Tibial nerve (tissue), 4 donors: ENCODE measurements around the gene ICAM5. TPM values are rescaled to one million over a fixed set of nuclear protein-coding genes. Genes with fewer than 3 reads are reported as not detected.

Source experiments
- DNase-seq, 2 donors: peaks; one replicate each; pipeline ENCODE4 v3.0.0-alpha.2; 2019; ENCODE audit warnings: low spot score in 2 of 2
- H3K27ac ChIP-seq, 4 donors: fragments of 200-600 bp; sonication (generic) in 3 of 4; one replicate each; pipeline ENCODE4 v1.5.1; 2017 to 2019; ENCODE audit warnings: mild to moderate bottlenecking in 1 of 4
- H3K27me3 ChIP-seq, 2 donors: fragments of 200-600 bp; sonication (generic) in 1 of 2; one replicate each; pipeline versions ENCODE4 v1.5.1 to v1.6.0; 2017 to 2019
- H3K36me3 ChIP-seq, 3 donors: fragments of 200-600 bp; sonication (generic); one replicate each; pipeline ENCODE4 v1.5.1; 2018 to 2019
- H3K4me1 ChIP-seq, 4 donors: fragments of 200-600 bp; sonication (generic) in 3 of 4; one replicate each; pipeline ENCODE4 v1.5.1; 2017 to 2019
- H3K4me3 ChIP-seq, 4 donors: fragments of 200-600 bp; sonication (generic) in 3 of 4; one replicate each; pipeline ENCODE4 v1.5.1; 2017 to 2019; ENCODE audit warnings: mild to moderate bottlenecking in 1 of 4, moderate library complexity in 1 of 4
- H3K9me3 ChIP-seq, 4 donors: fragments of 200-600 bp; sonication (generic) in 3 of 4; one replicate each; pipeline ENCODE4 v1.5.1; 2017 to 2019
- CTCF ChIP-seq, 5 experiments: fragments of 200-600 bp in 3 of 5; fragments of 450-650 bp in 2 of 5; sonication (generic) in 3 of 5; IDR thresholded peaks; one replicate each; pipeline ENCODE4 v1.5.1; 2016 to 2019; ENCODE audit warnings: antibody characterized with exemption in 5 of 5, mild to moderate bottlenecking in 3 of 5, moderate library complexity in 2 of 5
- EP300 ChIP-seq, 2 donors: sonication (generic); formaldehyde crosslinking; IDR thresholded peaks; one replicate each; pipeline ENCODE4 v1.6.1; 2017; ENCODE audit warnings: antibody characterized with exemption in 2 of 2, mild to moderate bottlenecking in 1 of 2
- POLR2A ChIP-seq, 2 donors: fragments of 450-650 bp; IDR thresholded peaks; one replicate each; pipeline ENCODE4 v1.6.1; 2017; ENCODE audit warnings: antibody characterized with exemption in 2 of 2, mild to moderate bottlenecking in 2 of 2, moderate library complexity in 2 of 2
- whole genome bisulfite sequencing, 2 donors: methylation state at CpG; one replicate each; pipeline ENCODE4 v1.1.5; 2018; 5-methylcytosine and 5-hydroxymethylcytosine counted together
- small RNA-seq: library from RNA; depleted of rRNA; stranded (forward); fragments of <200 nt; gene quantifications from one replicate; pipeline ENCODE3, GENCODE V24; 2016
- total RNA-seq, 4 donors: library from RNA; depleted of rRNA; stranded (reverse); fragments of >200 nt; gene quantifications; one replicate each; pipeline ENCODE4 v1.1.0, GENCODE V29; 2016

ICAM5 gene
- total RNA-seq, 4 donors from 2014 or later, result 0.21 to 2.7 (median 0.93) TPM

- no peaks in the 10 kb centered on the region for H3K9me3 ChIP-seq
- DNase-seq, result no peak
- peaks cover 0 to 13% (median 2%) of the 10 kb centered on the region in 4 donors for H3K4me1 ChIP-seq
- no peaks in the 10 kb centered on the region for H3K36me3 ChIP-seq
- H3K27ac ChIP-seq, result peak overlapping the region in 1 of 4 donors; percentile 65
- no peaks in the 10 kb centered on the region for H3K27me3 ChIP-seq
- peak overlapping the region in 1 of 4 donors; percentile 33 for H3K4me3 ChIP-seq
- 75 to 80% methylated on average over 6 of the region's 6 CpGs for whole genome bisulfite sequencing, 2 donors
- no peak for TF ChIP-seq CTCF (IDR thresholded peaks at IDR 0.05)
- no peak for TF ChIP-seq EP300 (IDR thresholded peaks at IDR 0.05)
- TF ChIP-seq POLR2A (IDR thresholded peaks at IDR 0.05), result no peak
Observed at GRCh38 chr19:10338940-10339339, 49.2 kb downstream of the ICAM5 start.

- Histone ChIP-seq H3K27me3 (no peaks in the 10 kb centered on the region), H3K4me3 (peak within 1 kb of the TSS in 1 of 4 donors; percentile 33), H3K4me1 (peaks cover 0 to 8% (median under 1%) of the 10 kb centered on the region in 4 donors), H3K9me3 (no peaks in the 10 kb centered on the region), H3K27ac (peak within 1 kb of the TSS in 1 of 4 donors; percentile 65), H3K36me3 (no peaks in the 10 kb centered on the region)
- no peak for DNase-seq
- TF ChIP-seq POLR2A (IDR thresholded peaks at IDR 0.05) (no peak), CTCF (IDR thresholded peaks at IDR 0.05) (no peak), EP300 (IDR thresholded peaks at IDR 0.05) (no peak)
- 60 to 77% methylated on average over 14 of the region's 14 CpGs for WGBS, 2 donors
Observed at GRCh38 chr19:10339380-10339960, 49.7 kb downstream of the ICAM5 start, which contains the start of gene ICAM3. Gene ICAM3, minus strand, starts transcription at chr19:10339624. Its CDS starts 10 bp downstream, at chr19:10339614.

GRCh38 chr19:10339977-10340376 is 50.2 kb downstream of the ICAM5 start:
- H3K36me3 ChIP-seq, result no peaks in the 10 kb centered on the region
- H3K4me3 ChIP-seq, result no peak overlapping the region
- 81 to 86% methylated on average over 5 of the region's 5 CpGs for WGBS, 2 donors

GRCh38 chr19:10343495-10343894 is 53.7 kb downstream of the ICAM5 start:
- no peak for TF ChIP-seq POLR2A (IDR thresholded peaks at IDR 0.05)
- TF ChIP-seq CTCF (IDR thresholded peaks at IDR 0.05), result no peak
- TF ChIP-seq EP300 (IDR thresholded peaks at IDR 0.05), result no peak
- H3K9me3 ChIP-seq, result no peaks in the 10 kb centered on the region
- no peaks in the 10 kb centered on the region for H3K27me3 ChIP-seq
- no peaks in the 10 kb centered on the region for H3K36me3 ChIP-seq
- no peak overlapping the region for H3K27ac ChIP-seq
- WGBS, 2 donors, result 69 to 81% methylated on average over 2 of the region's 2 CpGs
- no peak for DNase-seq
- no peak overlapping the region for H3K4me3 ChIP-seq
- no peaks in the 10 kb centered on the region for H3K4me1 ChIP-seq

More at GRCh38 chr19:10339977-10340376, 50.2 kb downstream of the ICAM5 start:
- no peak for TF ChIP-seq POLR2A (IDR thresholded peaks at IDR 0.05)
- TF ChIP-seq EP300 (IDR thresholded peaks at IDR 0.05), result no peak
- TF ChIP-seq CTCF (IDR thresholded peaks at IDR 0.05), result no peak
- H3K27ac ChIP-seq, result no peak overlapping the region
- H3K9me3 ChIP-seq, result no peaks in the 10 kb centered on the region
- no peaks in the 10 kb centered on the region for H3K27me3 ChIP-seq
- no peak for DNase-seq
- peaks cover 0 to 7% (median 0%) of the 10 kb centered on the region in 4 donors for H3K4me1 ChIP-seq

GRCh38 chr19:10344780-10345179 is 55.0 kb downstream of the ICAM5 start:
- H3K9me3 ChIP-seq, result no peaks in the 10 kb centered on the region
- TF ChIP-seq EP300 (IDR thresholded peaks at IDR 0.05), result no peak
- 84 to 87% methylated on average over 10 of the region's 10 CpGs for WGBS, 2 donors
- DNase-seq, result no peak
- no peak overlapping the region for H3K4me3 ChIP-seq
- no peaks in the 10 kb centered on the region for H3K27me3 ChIP-seq
- no peak overlapping the region for H3K27ac ChIP-seq
- H3K4me1 ChIP-seq, result no peaks in the 10 kb centered on the region
- peaks cover 0 to 12% (median 0%) of the 10 kb centered on the region in 3 donors for H3K36me3 ChIP-seq

Small RNAs within 50 kb of the gene (small RNA-seq; reads per million reads assigned to genes)
- gene AC011511.1 (not detected), gene AC011511.4 (not detected)

Other genes with a start within 250 kb of the ICAM5 start
- 10 to 100 TPM; 25.1 to 58.6 (median 43.4) TPM for gene SHFL, start 203.6 kb upstream of the ICAM5 start, total RNA-seq
- gene ANGPTL6, start 187.3 kb upstream of the ICAM5 start, total RNA-seq, result under 1 TPM in 3 of 4 donors, not detected in 1; 0.21 to 0.60 (median 0.22) TPM
- 10 to 100 TPM; 25.7 to 45.3 (median 35.8) TPM for gene PPAN, start 183.6 kb upstream of the ICAM5 start, total RNA-seq
- 10 to 100 TPM in 1 of 4 donors, 1 to 10 TPM in 3; 2.1 to 19.5 (median 4.2) TPM for gene P2RY11, start 178.3 kb upstream of the ICAM5 start, total RNA-seq
- gene EIF3G, start 170.1 kb upstream of the ICAM5 start, total RNA-seq, result 100 to 1,000 TPM; 263 to 326 (median 290) TPM
- 10 to 100 TPM; 48.2 to 72.9 (median 55.2) TPM for gene DNMT1, start 95.0 kb upstream of the ICAM5 start, total RNA-seq
- gene S1PR2, start 58.6 kb upstream of the ICAM5 start, total RNA-seq, result 10 to 100 TPM; 11.6 to 13.3 (median 12.2) TPM
- 10 to 100 TPM; 37.9 to 83.1 (median 47.8) TPM for gene MRPL4, start 37.7 kb upstream of the ICAM5 start, total RNA-seq
- 10 to 100 TPM; 14.7 to 50.1 (median 43.1) TPM for gene ICAM1, start 18.8 kb upstream of the ICAM5 start, total RNA-seq
- gene ICAM4, start 3.0 kb upstream of the ICAM5 start, total RNA-seq, result 1 to 10 TPM in 1 of 4 donors, not detected in 3; 1.3 TPM
- 1 to 10 TPM; 2.9 to 4.5 (median 3.5) TPM for gene ZGLP1, start 19.9 kb downstream of the ICAM5 start, total RNA-seq
- gene FDX2, start 26.1 kb downstream of the ICAM5 start, total RNA-seq, result 10 to 100 TPM; 10.0 to 29.1 (median 18.2) TPM
- gene RAVER1, start 43.6 kb downstream of the ICAM5 start, total RNA-seq, result 10 to 100 TPM; 22.2 to 34.2 (median 24.3) TPM
- gene ICAM3, start 49.7 kb downstream of the ICAM5 start, total RNA-seq, result 1 to 10 TPM; 3.1 to 9.8 (median 3.3) TPM
- 100 to 1,000 TPM; 112 to 166 (median 125) TPM for gene TYK2, start 90.6 kb downstream of the ICAM5 start, total RNA-seq
- gene CDC37, start 113.6 kb downstream of the ICAM5 start, total RNA-seq, result 100 to 1,000 TPM; 127 to 260 (median 155) TPM
- gene PDE4A, start 130.6 kb downstream of the ICAM5 start, total RNA-seq, result 10 to 100 TPM in 2 of 4 donors, 1 to 10 TPM in 2; 8.7 to 12.7 (median 10.0) TPM
- 10 to 100 TPM; 45.4 to 52.4 (median 50.7) TPM for gene KEAP1, start 213.4 kb downstream of the ICAM5 start, total RNA-seq
- gene S1PR5, start 227.5 kb downstream of the ICAM5 start, total RNA-seq, result under 1 TPM in 1 of 4 donors, not detected in 3; 0.84 TPM